Measurements from ENCODE around the gene RPN2. TPM values are rescaled to one million over a fixed set of nuclear protein-coding genes. Genes with fewer than 3 reads are reported as not detected.

RPN2 gene
- total and polyA plus RNA-seq, 10 of the 15 experiments (the other 5 are each of a cell fraction or from before 2014, with no cell fraction given) = 148 to 365 (median 228) TPM

- H3K9ac ChIP-seq (ENCODE audit: control insufficient read depth, insufficient read depth, low read length) = peak overlapping the region; percentile 96
- no peaks in the 10 kb centered on the region for H3K27me3 ChIP-seq (replicated peaks in 1 of 2; ENCODE audit: control insufficient read depth in 2 of 2, insufficient read depth in 2 of 2, low read length in 1 of 2)
- peaks cover 60% of the 10 kb centered on the region for H3K79me2 ChIP-seq (ENCODE audit: control insufficient read depth, insufficient read depth, low read length)
- in situ Hi-C loops (cut with MboI) (no loop called here), intact Hi-C loops (cut with micrococcal nuclease; ENCODE audit: unreplicated experiment) (loop anchor here (1.0 to 5.0 kb wide), 3 partner anchors 47 to 77 kb away; no protein-coding TSS in a partner anchor)
- TF ChIP-seq SREBF2 (IDR thresholded peaks at IDR 0.05; ENCODE audit: low read length) = no peak
- TF ChIP-seq ZNF687 (IDR thresholded peaks at IDR 0.05) = no peak
- TF ChIP-seq NR2C2 (IDR thresholded peaks at IDR 0.05; ENCODE audit: borderline replicate concordance, control insufficient read depth, insufficient read length, low read depth) = no peak
- TF ChIP-seq RFX5 (IDR thresholded peaks at IDR 0.05; ENCODE audit: low read depth, low read length) = no peak
- no peak for TF ChIP-seq HDGF (IDR thresholded peaks at IDR 0.05)
- TF ChIP-seq MLLT1 (IDR thresholded peaks at IDR 0.05) = peak; percentile 94
- TF ChIP-seq FOXK2 (IDR thresholded peaks at IDR 0.05) = no peak
- POLR2A ChIA-PET = interaction anchor here (0.6 to 2.7 kb wide), 9 partner anchors 15 to 97 kb away, joined by 3 to 12 read pairs (median 6); no protein-coding TSS in a partner anchor
- H3K27ac ChIP-seq (ENCODE audit: control insufficient read depth, insufficient read depth) = peak overlapping the region; percentile 98
- CTCF ChIA-PET = interaction anchor here (1.0 to 4.0 kb wide), 7 partner anchors 12 to 244 kb away, joined by 3 to 16 read pairs (median 4); no protein-coding TSS in a partner anchor
- WGBS (ENCODE audit: insufficient coverage, insufficient replicate concordance, low lambda C conversion rate, missing lambda C conversion rate) = 63% methylated on average over 20 of the region's 21 CpGs
- H3K4me1 ChIP-seq (ENCODE audit: control insufficient read depth, insufficient read depth, low read length) = peaks cover 34% of the 10 kb centered on the region
- SMC1A ChIA-PET (ENCODE audit: uncharacterized antibody, unreplicated experiment) = interaction anchor here (0.6 to 3.7 kb wide), 17 partner anchors 13 to 824 kb away, joined by 3 to 17 read pairs (median 5); partner anchors contain the start of gene SRC
- no peaks in the 10 kb centered on the region for H4K20me1 ChIP-seq (ENCODE audit: control insufficient read depth, insufficient read depth)
- H2AFZ ChIP-seq (ENCODE audit: control insufficient read depth, low read depth, low read length) = no peak overlapping the region
- peak overlapping the region; percentile 73 for H3K4me2 ChIP-seq (ENCODE audit: control insufficient read depth, insufficient read depth)
- peak overlapping the region; percentile 98 for H3K4me3 ChIP-seq
- ATAC-seq = no peak
- no peak for FAIRE-seq
- peaks cover 0 to 12% of the 10 kb centered on the region in 2 experiments; a peak in 2 of 4 replicates for H3K36me3 ChIP-seq (ENCODE audit: control insufficient read depth in 2 of 2, insufficient read depth in 2 of 2, low read length in 1 of 2)
- H3K9me3 ChIP-seq (replicated peaks; ENCODE audit: control insufficient read depth, insufficient read depth, low read length) = peaks cover 9% of the 10 kb centered on the region
- RAD21 ChIA-PET (ENCODE audit: unreplicated experiment) = interaction anchor here (1.0 to 3.1 kb wide), 9 partner anchors 13 to 93 kb away, joined by 3 to 21 read pairs (median 7); no protein-coding TSS in a partner anchor
- no peak for DNase-seq (ENCODE audit: low read depth, low spot score)
- BruUV-seq (replicated peaks) = no TSS peak
Measured at GRCh38 chr20:37290158-37290810, 111.2 kb downstream of the RPN2 start.

Other genes starting within 250 kb of the RPN2 start
- gene SAMHD1, start 227.6 kb upstream of the RPN2 start, total RNA-seq (2014; rRNA removed) = 39.9 and 43.2 TPM in 2 replicates
- 46.8 and 47.9 TPM in 2 replicates for gene SAMHD1, start 227.6 kb upstream of the RPN2 start, total RNA-seq (2014; rRNA removed; fragmentation: Illumina TruSeq; extraction: Trizol)
- 37.7 and 37.8 TPM in 2 replicates for gene SAMHD1, start 227.6 kb upstream of the RPN2 start, total RNA-seq (2021)
- gene SAMHD1, start 227.6 kb upstream of the RPN2 start, polyA plus RNA-seq (2011; rRNA removed) = 43.6 and 52.1 TPM in 2 replicates
- gene SAMHD1, start 227.6 kb upstream of the RPN2 start, polyA plus RNA-seq (2014; fragmentation: Illumina TruSeq; extraction: Trizol) = 41.8 and 44.9 TPM in 2 replicates
- gene SAMHD1, start 227.6 kb upstream of the RPN2 start, polyA plus RNA-seq (2014; fragmentation: Nextera tagmentation; extraction: Ambion mirVana) = 10 to 100 TPM; 20.5 to 21.7 TPM
- 23.4 and 26.3 TPM in 2 replicates for gene SAMHD1, start 227.6 kb upstream of the RPN2 start, polyA plus RNA-seq (2014; rRNA removed)
- gene SAMHD1, start 227.6 kb upstream of the RPN2 start, polyA plus RNA-seq (2016; fragmentation: Nextera tagmentation; extraction: Ambion mirVana) = 10 to 100 TPM; 37.8 to 42.0 TPM
- gene RBL1, start 83.3 kb upstream of the RPN2 start, total RNA-seq (2014; rRNA removed) = 38.2 and 51.1 TPM in 2 replicates
- 26.7 and 27.9 TPM in 2 replicates for gene RBL1, start 83.3 kb upstream of the RPN2 start, total RNA-seq (2014; rRNA removed; fragmentation: Illumina TruSeq; extraction: Trizol)
- 23.8 and 28.1 TPM in 2 replicates for gene RBL1, start 83.3 kb upstream of the RPN2 start, total RNA-seq (2021)
- gene RBL1, start 83.3 kb upstream of the RPN2 start, polyA plus RNA-seq (2011; rRNA removed) = 14.6 and 19.4 TPM in 2 replicates
- gene RBL1, start 83.3 kb upstream of the RPN2 start, polyA plus RNA-seq (2014; fragmentation: Illumina TruSeq; extraction: Trizol) = 24.6 and 36.3 TPM in 2 replicates
- gene RBL1, start 83.3 kb upstream of the RPN2 start, polyA plus RNA-seq (2014; fragmentation: Nextera tagmentation; extraction: Ambion mirVana) = 1 to 10 TPM; 4.5 to 4.9 TPM
- gene RBL1, start 83.3 kb upstream of the RPN2 start, polyA plus RNA-seq (2014; rRNA removed) = 14.7 and 17.5 TPM in 2 replicates
- 10 to 100 TPM; 25.1 to 25.5 TPM for gene RBL1, start 83.3 kb upstream of the RPN2 start, polyA plus RNA-seq (2016; fragmentation: Nextera tagmentation; extraction: Ambion mirVana)
- 1.4 and 1.6 TPM in 2 replicates for gene MROH8, start 218 bp downstream of the RPN2 start, total RNA-seq (2014; rRNA removed)
- gene MROH8, start 218 bp downstream of the RPN2 start, total RNA-seq (2014; rRNA removed; fragmentation: Illumina TruSeq; extraction: Trizol) = 1.6 and 2.5 TPM in 2 replicates
- 1.5 and 2.3 TPM in 2 replicates for gene MROH8, start 218 bp downstream of the RPN2 start, total RNA-seq (2021)
- 1.7 and 2.8 TPM in 2 replicates for gene MROH8, start 218 bp downstream of the RPN2 start, polyA plus RNA-seq (2011; rRNA removed)
- 2.8 and 4.0 TPM in 2 replicates for gene MROH8, start 218 bp downstream of the RPN2 start, polyA plus RNA-seq (2014; fragmentation: Illumina TruSeq; extraction: Trizol)
- gene MROH8, start 218 bp downstream of the RPN2 start, polyA plus RNA-seq (2014; fragmentation: Nextera tagmentation; extraction: Ambion mirVana) = under 1 TPM; 0.16 to 0.93 TPM
- 1.9 TPM in 2 replicates for gene MROH8, start 218 bp downstream of the RPN2 start, polyA plus RNA-seq (2014; rRNA removed)
- 1 to 10 TPM; 2.6 to 2.8 TPM for gene MROH8, start 218 bp downstream of the RPN2 start, polyA plus RNA-seq (2016; fragmentation: Nextera tagmentation; extraction: Ambion mirVana)
- gene GHRH, start 82.5 kb downstream of the RPN2 start, total RNA-seq (2014; rRNA removed) = not detected in 2 replicates
- gene GHRH, start 82.5 kb downstream of the RPN2 start, total RNA-seq (2014; rRNA removed; fragmentation: Illumina TruSeq; extraction: Trizol) = not detected in 2 replicates
- not detected in 2 replicates for gene GHRH, start 82.5 kb downstream of the RPN2 start, total RNA-seq (2021)
- not detected in 2 replicates for gene GHRH, start 82.5 kb downstream of the RPN2 start, polyA plus RNA-seq (2011; rRNA removed)
- not detected in 2 replicates for gene GHRH, start 82.5 kb downstream of the RPN2 start, polyA plus RNA-seq (2014; fragmentation: Illumina TruSeq; extraction: Trizol)
- gene GHRH, start 82.5 kb downstream of the RPN2 start, polyA plus RNA-seq (2014; fragmentation: Nextera tagmentation; extraction: Ambion mirVana) = not detected
- gene GHRH, start 82.5 kb downstream of the RPN2 start, polyA plus RNA-seq (2014; rRNA removed) = not detected in 2 replicates
- not detected for gene GHRH, start 82.5 kb downstream of the RPN2 start, polyA plus RNA-seq (2016; fragmentation: Nextera tagmentation; extraction: Ambion mirVana)
- gene MANBAL, start 110.3 kb downstream of the RPN2 start, total RNA-seq (2014; rRNA removed) = 8.6 and 12.2 TPM in 2 replicates
- gene MANBAL, start 110.3 kb downstream of the RPN2 start, total RNA-seq (2014; rRNA removed; fragmentation: Illumina TruSeq; extraction: Trizol) = 15.0 and 15.6 TPM in 2 replicates
- gene MANBAL, start 110.3 kb downstream of the RPN2 start, total RNA-seq (2021) = 18.9 TPM in 2 replicates
- 25.1 and 39.0 TPM in 2 replicates for gene MANBAL, start 110.3 kb downstream of the RPN2 start, polyA plus RNA-seq (2011; rRNA removed)
- gene MANBAL, start 110.3 kb downstream of the RPN2 start, polyA plus RNA-seq (2014; fragmentation: Illumina TruSeq; extraction: Trizol) = 20.2 and 30.7 TPM in 2 replicates
- 10 to 100 TPM; 13.7 to 15.6 TPM for gene MANBAL, start 110.3 kb downstream of the RPN2 start, polyA plus RNA-seq (2014; fragmentation: Nextera tagmentation; extraction: Ambion mirVana)
- 33.7 and 36.4 TPM in 2 replicates for gene MANBAL, start 110.3 kb downstream of the RPN2 start, polyA plus RNA-seq (2014; rRNA removed)
- 10 to 100 TPM; 40.8 to 45.6 TPM for gene MANBAL, start 110.3 kb downstream of the RPN2 start, polyA plus RNA-seq (2016; fragmentation: Nextera tagmentation; extraction: Ambion mirVana)
- gene SRC, start 166.8 kb downstream of the RPN2 start, total RNA-seq (2014; rRNA removed) = 22.1 and 27.4 TPM in 2 replicates
- gene SRC, start 166.8 kb downstream of the RPN2 start, total RNA-seq (2014; rRNA removed; fragmentation: Illumina TruSeq; extraction: Trizol) = 19.3 and 20.0 TPM in 2 replicates
- gene SRC, start 166.8 kb downstream of the RPN2 start, total RNA-seq (2021) = 63.5 and 71.3 TPM in 2 replicates
- gene SRC, start 166.8 kb downstream of the RPN2 start, polyA plus RNA-seq (2011; rRNA removed) = 18.4 and 32.0 TPM in 2 replicates
- gene SRC, start 166.8 kb downstream of the RPN2 start, polyA plus RNA-seq (2014; fragmentation: Illumina TruSeq; extraction: Trizol) = 20.3 and 33.1 TPM in 2 replicates
- gene SRC, start 166.8 kb downstream of the RPN2 start, polyA plus RNA-seq (2014; fragmentation: Nextera tagmentation; extraction: Ambion mirVana) = under 1 TPM; 0.60 to 0.85 TPM
- 47.1 and 61.4 TPM in 2 replicates for gene SRC, start 166.8 kb downstream of the RPN2 start, polyA plus RNA-seq (2014; rRNA removed)
- gene SRC, start 166.8 kb downstream of the RPN2 start, polyA plus RNA-seq (2016; fragmentation: Nextera tagmentation; extraction: Ambion mirVana) = 10 to 100 TPM; 26.9 TPM